K562 treated with DMSO at 1 percent for 12 hours (cell line): Measurements from ENCODE around the gene WFS1. TPM values are rescaled to one million over a fixed set of nuclear protein-coding genes. Genes with fewer than 3 reads are reported as not detected.

ENCODE experiments used
- total RNA-seq: library from RNA; unstranded; fragments of 300-600 nt; gene quantifications from 2 replicates; pipeline ENCODE4 v1.2.3, GENCODE V29; 2022; ENCODE audit not compliant: insufficient read depth

Gene WFS1, protein sequence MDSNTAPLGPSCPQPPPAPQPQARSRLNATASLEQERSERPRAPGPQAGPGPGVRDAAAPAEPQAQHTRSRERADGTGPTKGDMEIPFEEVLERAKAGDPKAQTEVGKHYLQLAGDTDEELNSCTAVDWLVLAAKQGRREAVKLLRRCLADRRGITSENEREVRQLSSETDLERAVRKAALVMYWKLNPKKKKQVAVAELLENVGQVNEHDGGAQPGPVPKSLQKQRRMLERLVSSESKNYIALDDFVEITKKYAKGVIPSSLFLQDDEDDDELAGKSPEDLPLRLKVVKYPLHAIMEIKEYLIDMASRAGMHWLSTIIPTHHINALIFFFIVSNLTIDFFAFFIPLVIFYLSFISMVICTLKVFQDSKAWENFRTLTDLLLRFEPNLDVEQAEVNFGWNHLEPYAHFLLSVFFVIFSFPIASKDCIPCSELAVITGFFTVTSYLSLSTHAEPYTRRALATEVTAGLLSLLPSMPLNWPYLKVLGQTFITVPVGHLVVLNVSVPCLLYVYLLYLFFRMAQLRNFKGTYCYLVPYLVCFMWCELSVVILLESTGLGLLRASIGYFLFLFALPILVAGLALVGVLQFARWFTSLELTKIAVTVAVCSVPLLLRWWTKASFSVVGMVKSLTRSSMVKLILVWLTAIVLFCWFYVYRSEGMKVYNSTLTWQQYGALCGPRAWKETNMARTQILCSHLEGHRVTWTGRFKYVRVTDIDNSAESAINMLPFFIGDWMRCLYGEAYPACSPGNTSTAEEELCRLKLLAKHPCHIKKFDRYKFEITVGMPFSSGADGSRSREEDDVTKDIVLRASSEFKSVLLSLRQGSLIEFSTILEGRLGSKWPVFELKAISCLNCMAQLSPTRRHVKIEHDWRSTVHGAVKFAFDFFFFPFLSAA
- 0.28 and 0.85 TPM in 2 replicates for total RNA-seq

DNA sequence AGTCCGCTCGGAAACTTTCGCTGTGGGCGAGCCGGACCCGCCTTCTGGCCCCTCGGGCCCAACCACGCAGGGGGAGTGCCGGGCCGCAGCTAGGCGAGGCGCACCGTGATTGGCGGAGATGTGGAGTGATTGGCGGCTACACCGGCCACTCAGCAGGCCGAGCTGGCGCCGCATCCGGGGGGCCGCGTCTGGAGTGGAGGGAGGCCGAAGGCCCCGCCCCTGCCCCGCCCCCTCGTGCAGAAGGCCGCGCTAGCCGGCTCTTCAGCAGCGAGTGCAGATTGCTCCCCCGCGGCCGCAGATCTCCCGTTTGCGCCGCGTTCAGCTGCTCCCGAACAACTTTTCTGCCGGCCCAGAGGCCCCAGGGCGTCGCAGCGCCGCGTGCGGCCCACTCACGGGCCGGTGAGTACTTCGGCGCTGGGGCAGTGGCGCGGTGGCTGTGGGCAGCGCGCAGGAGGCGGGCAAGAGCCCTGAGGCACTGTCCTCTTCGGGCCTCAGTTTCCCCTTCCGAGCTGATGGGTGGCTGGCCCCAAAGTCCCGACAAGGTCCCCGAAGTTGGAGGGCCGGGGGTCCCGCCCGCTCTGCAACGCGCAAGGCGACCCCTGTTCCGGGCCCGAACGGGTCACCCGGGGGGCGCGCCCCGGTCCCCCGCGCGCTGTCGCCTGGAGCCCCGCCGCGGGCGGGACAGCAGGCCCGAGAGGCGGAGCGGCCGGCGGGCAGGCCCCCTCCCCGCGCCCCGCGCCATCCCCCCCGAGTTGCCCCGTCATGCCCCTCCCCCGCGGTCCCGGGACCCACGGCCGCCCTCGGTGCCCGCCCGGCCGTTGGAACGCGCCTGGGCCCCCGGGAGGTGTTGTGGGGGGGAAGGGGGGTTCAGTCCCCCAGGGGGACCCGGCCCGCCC lies at the start of gene WFS1:
Gene WFS1 (plus strand): TSS at position 235 of the 896 bp plus-strand sequence. CDS start 7,606 bp downstream, outside the sequence.

Other genes with a start within 250 kb of the WFS1 start
- not detected in 2 replicates for gene JAKMIP1, start 69.3 kb upstream of the WFS1 start, total RNA-seq
- gene PPP2R2C, start 202.8 kb downstream of the WFS1 start, total RNA-seq: not detected in 2 replicates